Natural killer cell (primary cell): ENCODE data around the gene RUBCN. TPM values are rescaled to one million over a fixed set of nuclear protein-coding genes. Genes with fewer than 3 reads are reported as not detected.
"Not testable (repeated sequence)": the region's sequence is repeated elsewhere in the genome, so short reads cannot be mapped to it uniquely, and the experiment has no call there.

Source experiments
- ATAC-seq, 3 donors: fragments of 150-1000 bp in 2 of 3; fragments of 200-7000 bp in 1 of 3; cut with Tn5 transposase; 1 replicate in 1 of 3; 2 replicates in 2 of 3; pipeline ENCODE4 v1.10.0; 2021; ENCODE audit warnings: mild to moderate bottlenecking in 2 of 3, moderate library complexity in 2 of 3
- DNase-seq, 2 donors: peaks; one replicate each; pipeline versions ENCODE4 v3.0.0 to v3.0.0-alpha.2; 2013 to 2021; ENCODE audit warnings: mixed read lengths in 1 of 2
- H3K27ac ChIP-seq: one replicate; pipeline ENCODE4 v1.5.1; 2013; ENCODE audit warnings: mild to moderate bottlenecking, low read length
- H3K27me3 ChIP-seq: one replicate; pipeline ENCODE4 v1.6.1; 2013; ENCODE audit warnings: low read length; ENCODE audit not compliant: control insufficient read depth, insufficient read depth
- H3K36me3 ChIP-seq: one replicate; pipeline ENCODE4 v1.6.1; 2013; ENCODE audit warnings: low read length; ENCODE audit not compliant: control insufficient read depth, insufficient read depth
- H3K4me1 ChIP-seq: one replicate; pipeline ENCODE4 v1.6.1; 2013; ENCODE audit warnings: low read length; ENCODE audit not compliant: control insufficient read depth, insufficient read depth
- H3K4me3 ChIP-seq: one replicate; pipeline ENCODE4 v1.5.1; 2013; ENCODE audit warnings: low read length
- H3K9me3 ChIP-seq: one replicate; pipeline ENCODE4 v1.6.1; 2013; ENCODE audit warnings: low read length; ENCODE audit not compliant: control insufficient read depth, insufficient read depth
- H3K27ac Mint-ChIP-seq, 2 donors: one replicate each; pipeline ENCODE4 v1.8.0; 2022; ENCODE audit warnings: mild to moderate bottlenecking in 2 of 2, mixed read lengths in 2 of 2, moderate library complexity in 1 of 2
- H3K27me3 Mint-ChIP-seq, 2 donors: one replicate each; pipeline ENCODE4 v1.8.0; 2022; ENCODE audit warnings: low read depth in 2 of 2, mixed read lengths in 2 of 2
- H3K36me3 Mint-ChIP-seq: one replicate; pipeline ENCODE4 v1.8.0; 2022; ENCODE audit warnings: mixed read lengths
- H3K4me1 Mint-ChIP-seq, 2 donors: one replicate each; pipeline ENCODE4 v1.8.0; 2022; ENCODE audit warnings: mixed read lengths in 2 of 2
- H3K4me3 Mint-ChIP-seq: one replicate; pipeline ENCODE4 v1.8.0; 2022; ENCODE audit warnings: mild to moderate bottlenecking, moderate library complexity, mixed read lengths
- H3K9me3 Mint-ChIP-seq, 2 donors: one replicate each; pipeline ENCODE4 v1.8.0; 2022; ENCODE audit warnings: mixed read lengths in 2 of 2
- WGBS: methylation state at CpG from one replicate; pipeline ENCODE4 v1.1.7; 2013; ENCODE audit warnings: missing lambda C conversion rate; ENCODE audit not compliant: insufficient coverage; 5-methylcytosine and 5-hydroxymethylcytosine counted together
- intact Hi-C: fragments of 100-400 bp; cut with micrococcal nuclease; formaldehyde crosslinking; loops from one replicate; pipeline ENCODE4 v1.14.2; 2022
- total RNA-seq, 4 donors: library from RNA; stranded (reverse); fragments of 120-200 nt in 1 of 4; gene quantifications; one replicate each; pipeline versions ENCODE4 v1.2.3 to v1.2.4, GENCODE V29; 2013 to 2022

The RUBCN gene
- total RNA-seq, 3 donors from 2014 or later (not counting 1 experiment from before 2014, with no cell fraction given), result 51.2 to 58.5 (median 57.6) TPM

GRCh38 chr3:197627158-197627771, 109.4 kb downstream of the RUBCN start:
- H3K27me3 ChIP-seq, H3K36me3 ChIP-seq, H3K36me3 Mint-ChIP-seq, H3K27ac ChIP-seq, DNase-seq, H3K27me3 Mint-ChIP-seq, H3K4me1 Mint-ChIP-seq, H3K9me3 Mint-ChIP-seq, intact Hi-C loops, H3K4me1 ChIP-seq, H3K9me3 ChIP-seq: not testable (repeated sequence)
- WGBS, result no CpG with 5 or more reads among the region's 67 CpGs
- peak overlapping the region; percentile 85 for H3K4me3 Mint-ChIP-seq
- peak overlapping the region; percentile 73 for H3K4me3 ChIP-seq
- peak overlapping the region in 1 of 2 donors; percentile 78 for H3K27ac Mint-ChIP-seq
- peak; percentile 46 to 62 (median 54) for ATAC-seq

DNA sequence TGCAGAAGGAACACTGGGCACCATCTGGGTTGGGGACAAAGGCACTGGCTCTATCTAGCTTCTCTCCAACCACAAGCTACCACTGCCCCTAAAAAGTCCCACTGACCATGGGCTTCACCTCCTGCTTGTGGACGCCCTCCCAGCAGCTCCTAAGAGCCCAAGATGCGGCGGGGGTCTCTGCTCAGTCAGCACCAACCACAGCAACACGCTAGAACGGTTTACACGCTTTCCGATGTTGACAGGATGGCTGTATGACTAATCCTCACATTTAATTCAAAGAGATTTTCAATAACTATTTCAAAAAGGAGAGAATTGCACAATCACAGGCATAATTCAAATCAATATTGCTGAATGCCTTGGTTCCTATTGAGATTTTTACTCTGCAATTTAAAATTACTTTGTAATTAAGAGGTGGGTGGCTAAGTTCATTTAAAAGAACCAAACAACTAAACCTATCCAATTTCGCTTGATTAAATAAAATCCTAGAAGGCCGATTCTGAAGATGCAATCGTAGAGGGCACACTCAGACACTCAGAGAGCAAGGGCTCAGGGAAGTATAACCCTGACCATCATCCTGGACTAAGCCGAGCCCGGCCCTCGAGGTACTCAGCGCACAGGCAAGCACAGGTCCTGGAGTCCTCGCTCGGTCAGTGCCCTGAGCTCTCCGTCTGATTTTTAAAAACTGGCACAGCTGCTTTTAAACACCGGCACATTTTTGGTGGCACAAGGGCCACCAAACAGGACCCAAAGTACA, 110.1 kb downstream of the RUBCN start:
- H3K4me1 Mint-ChIP-seq, DNase-seq, H3K4me3 ChIP-seq, H3K9me3 ChIP-seq, H3K27me3 Mint-ChIP-seq, H3K4me1 ChIP-seq, H3K27ac Mint-ChIP-seq, intact Hi-C loops, H3K36me3 ChIP-seq, H3K36me3 Mint-ChIP-seq, H3K9me3 Mint-ChIP-seq, H3K27me3 ChIP-seq, H3K27ac ChIP-seq: not testable (repeated sequence)
- peak in 2 of 3 donors; percentile 1 to 13 for ATAC-seq
- 14% methylated on average over 4 of the region's 18 CpGs for WGBS
- H3K4me3 Mint-ChIP-seq, result peak overlapping the region; percentile 82

DNA sequence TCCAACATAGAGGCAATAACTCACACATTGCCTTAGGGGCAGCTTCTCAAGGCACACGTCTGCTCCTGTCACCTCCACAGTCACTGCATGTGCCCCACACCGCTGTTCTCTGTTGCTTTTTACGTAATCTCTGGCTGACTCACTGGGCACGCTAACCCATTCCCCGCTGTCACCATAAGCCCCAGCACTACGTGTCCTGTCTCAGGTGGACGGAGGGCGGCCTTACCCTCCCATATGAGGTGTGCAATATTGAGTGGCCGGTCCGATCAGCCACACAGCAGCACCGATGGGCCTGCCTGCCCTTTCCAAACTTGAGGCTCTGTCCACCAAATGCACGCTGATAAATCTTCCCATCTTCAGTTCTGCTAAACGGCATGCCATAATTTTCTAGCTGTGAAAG, 115.2 kb downstream of the RUBCN start:
- DNase-seq, H3K27ac Mint-ChIP-seq, H3K4me1 ChIP-seq, H3K27me3 ChIP-seq, H3K9me3 Mint-ChIP-seq, H3K4me3 Mint-ChIP-seq, intact Hi-C loops, H3K27ac ChIP-seq, H3K36me3 Mint-ChIP-seq, H3K4me1 Mint-ChIP-seq, H3K9me3 ChIP-seq, H3K27me3 Mint-ChIP-seq, H3K4me3 ChIP-seq, ATAC-seq: not testable (repeated sequence)
- WGBS, result 97% methylated on average over 13 of the region's 13 CpGs
- peaks cover 19% of the 10 kb centered on the region for H3K36me3 ChIP-seq

Other genes with a start within 250 kb of the RUBCN start
- 10 to 100 TPM; 14.0 to 24.5 (median 17.4) TPM for gene BDH1, start 180.9 kb downstream of the RUBCN start, total RNA-seq
- 10 to 100 TPM; 58.0 to 75.6 (median 72.2) TPM for gene FYTTD1, start 13.0 kb upstream of the RUBCN start, total RNA-seq
- gene LRCH3, start 54.4 kb upstream of the RUBCN start, total RNA-seq, result 10 to 100 TPM; 68.1 to 90.5 (median 90.3) TPM
- 100 to 1,000 TPM; 693 to 869 (median 848) TPM for gene RPL35A, start 213.3 kb upstream of the RUBCN start, total RNA-seq
- 1 to 10 TPM; 2.3 to 4.5 (median 4.0) TPM for gene LMLN, start 223.3 kb upstream of the RUBCN start, total RNA-seq